Stimulated activated CD4-positive, alpha-beta T cell treated with anti-CD3 and anti-CD28 coated beads, TNF-alpha, amount 100 ng/mL, for 24 hours (primary cell): ENCODE results near the gene RLBP1.
"Not testable (repeated sequence)": the region's sequence is repeated elsewhere in the genome, so short reads cannot be mapped to it uniquely, and the experiment has no call there.

ENCODE experiments used
- DNase-seq, 3 experiments: peaks; one replicate each; pipeline ENCODE4 v3.0.0-alpha.2; 2020; ENCODE audit warnings: low read depth in 3 of 3

The RLBP1 gene

DNA sequence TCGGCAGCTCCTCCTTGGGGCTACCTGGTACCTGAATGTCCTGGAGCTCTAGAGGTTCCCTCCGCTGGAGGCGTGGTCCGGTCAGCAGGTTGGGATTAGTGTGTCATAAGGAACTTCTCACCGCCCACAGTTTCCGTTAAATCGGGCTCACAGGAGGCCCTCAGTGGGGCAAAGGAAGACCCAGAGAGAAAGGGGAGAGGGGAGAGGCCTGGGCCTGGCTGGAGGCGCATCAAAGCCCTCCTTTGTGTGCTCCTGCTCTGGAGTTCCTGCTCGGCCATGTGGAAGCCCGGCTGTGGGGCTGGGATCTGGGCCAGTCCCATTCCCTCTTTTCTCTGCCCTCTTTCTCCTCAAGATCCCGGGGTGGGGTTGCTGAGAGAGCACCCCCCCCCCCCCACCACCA is at the start of gene RLBP1:
TSS of gene RLBP1 (minus strand) at position 37 of the 400 bp plus-strand sequence. CDS start 2,604 bp downstream, outside the sequence.
- DNase-seq = no peak

DNA sequence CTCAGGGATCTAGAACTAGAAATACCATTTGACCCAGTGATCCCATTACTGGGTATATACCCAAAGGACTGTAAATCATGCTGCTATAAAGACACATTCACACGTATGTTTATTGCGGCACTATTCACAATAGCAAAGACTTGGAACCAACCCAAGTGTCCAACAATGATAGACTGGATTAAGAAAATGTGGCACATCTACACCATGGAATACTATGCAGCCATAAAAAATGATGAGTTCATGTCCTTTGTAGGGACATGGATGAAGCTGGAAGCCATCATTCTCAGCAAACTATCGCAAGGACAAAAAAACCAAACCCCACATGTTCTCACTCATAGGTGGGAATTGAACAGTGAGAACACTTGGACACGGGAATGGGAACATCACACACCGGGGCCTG is 28.8 kb upstream of the RLBP1 start:
- not testable (repeated sequence) for DNase-seq

DNA sequence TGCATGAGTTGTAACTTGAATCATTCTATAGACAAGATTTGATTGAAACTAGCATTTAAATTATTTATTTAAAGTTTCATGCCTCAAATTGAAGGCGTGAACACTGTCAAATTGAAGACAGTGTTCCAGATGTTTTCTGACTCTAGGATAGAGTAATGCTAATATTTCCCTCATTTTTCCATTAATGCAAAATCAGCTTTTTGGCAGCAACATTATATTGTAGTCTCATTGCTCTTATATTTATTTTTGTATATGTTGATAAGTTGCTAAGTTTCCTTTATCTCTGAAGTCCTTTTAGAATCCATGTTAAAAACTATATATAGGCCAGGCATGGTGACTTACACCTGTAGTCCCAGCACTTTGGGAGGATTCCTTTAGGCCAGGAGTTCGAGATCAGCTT is 27.2 kb upstream of the RLBP1 start:
- DNase-seq = no peak

DNA sequence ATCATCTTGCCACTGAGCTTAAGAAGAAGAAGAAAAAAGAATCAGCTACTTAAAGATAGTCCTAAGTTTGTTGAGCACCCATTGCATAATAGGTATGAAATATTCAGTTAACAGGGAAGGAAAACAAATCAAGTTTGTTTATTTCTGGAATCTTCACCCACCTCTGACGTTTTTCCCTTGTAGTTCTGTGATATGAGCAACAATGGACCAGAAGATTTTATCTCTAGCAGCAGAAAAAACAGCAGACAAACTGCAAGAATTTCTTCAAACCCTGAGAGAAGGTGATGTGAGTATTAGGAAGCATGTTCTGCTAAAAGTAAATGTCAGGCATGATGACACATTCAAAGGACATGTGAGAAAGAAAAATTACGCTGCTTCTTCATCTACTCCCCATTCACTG is 26.1 kb upstream of the RLBP1 start:
- DNase-seq = no peak

DNA sequence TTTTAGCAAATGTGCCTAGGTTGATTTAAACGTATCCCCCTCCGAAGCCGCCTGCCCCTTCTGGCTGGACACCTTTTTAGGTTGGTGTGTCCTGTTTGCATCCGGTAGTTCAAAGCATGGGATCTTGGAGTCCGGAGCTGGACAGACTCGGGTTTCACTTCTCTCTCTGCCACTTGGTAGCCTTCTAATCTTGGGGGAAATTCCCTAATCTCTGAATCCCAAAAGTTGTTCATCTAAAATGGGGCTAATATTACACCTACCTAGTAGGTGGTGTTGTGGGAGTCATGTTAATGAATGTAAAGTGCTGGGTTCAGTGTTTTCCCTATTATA is 23.2 kb upstream of the RLBP1 start:
- no peak for DNase-seq

DNA sequence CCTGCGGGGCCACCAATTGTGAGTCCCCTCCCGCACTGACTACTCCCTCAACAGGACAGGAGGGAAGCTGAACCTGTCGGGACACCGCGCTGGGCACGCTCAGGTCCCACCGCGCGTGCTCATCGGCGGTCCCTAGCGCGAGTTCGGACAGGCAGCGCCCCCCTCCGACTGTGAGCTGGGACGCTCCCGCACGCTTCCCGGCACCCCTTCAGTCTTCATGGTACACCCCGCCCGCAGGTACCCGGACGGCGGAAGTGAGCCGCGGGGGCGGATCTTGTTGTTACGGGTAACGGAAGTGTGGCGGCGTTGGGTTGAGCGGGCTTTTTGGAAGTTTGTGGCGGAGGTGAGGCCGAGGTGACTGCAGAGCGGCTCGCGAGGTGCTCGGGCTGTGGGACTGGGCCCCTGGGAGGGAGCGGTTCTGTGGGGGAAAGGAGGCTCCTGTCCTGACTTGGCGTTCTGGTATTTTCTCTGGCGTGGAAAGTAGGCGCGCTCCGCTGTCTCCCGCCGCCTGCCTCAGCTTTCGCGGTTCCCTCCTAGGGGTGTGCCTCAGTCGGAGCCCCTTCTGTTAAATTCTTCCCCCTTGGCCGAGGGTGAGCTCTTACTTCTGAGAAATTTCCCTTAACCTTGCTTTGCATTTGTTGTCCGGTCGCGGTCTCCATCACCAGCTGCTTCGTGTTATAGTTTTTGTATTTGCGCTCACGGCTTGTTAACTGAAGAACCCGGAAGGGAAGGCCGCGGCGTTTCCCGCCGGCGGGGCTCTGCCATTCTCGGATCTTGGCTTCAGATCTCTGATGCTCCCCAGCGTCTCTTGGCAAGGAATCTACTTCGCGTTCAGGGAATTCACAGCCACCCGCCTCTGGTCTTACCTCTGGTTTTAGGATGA is 22.6 kb upstream of the RLBP1 start, which contains the start of gene FANCI:
TSS of gene FANCI (plus strand) at position 289 of the 883 bp plus-strand sequence. CDS start 3,669 bp downstream, outside the sequence.
- peak; percentile 97 to 98 (median 97) for DNase-seq

DNA sequence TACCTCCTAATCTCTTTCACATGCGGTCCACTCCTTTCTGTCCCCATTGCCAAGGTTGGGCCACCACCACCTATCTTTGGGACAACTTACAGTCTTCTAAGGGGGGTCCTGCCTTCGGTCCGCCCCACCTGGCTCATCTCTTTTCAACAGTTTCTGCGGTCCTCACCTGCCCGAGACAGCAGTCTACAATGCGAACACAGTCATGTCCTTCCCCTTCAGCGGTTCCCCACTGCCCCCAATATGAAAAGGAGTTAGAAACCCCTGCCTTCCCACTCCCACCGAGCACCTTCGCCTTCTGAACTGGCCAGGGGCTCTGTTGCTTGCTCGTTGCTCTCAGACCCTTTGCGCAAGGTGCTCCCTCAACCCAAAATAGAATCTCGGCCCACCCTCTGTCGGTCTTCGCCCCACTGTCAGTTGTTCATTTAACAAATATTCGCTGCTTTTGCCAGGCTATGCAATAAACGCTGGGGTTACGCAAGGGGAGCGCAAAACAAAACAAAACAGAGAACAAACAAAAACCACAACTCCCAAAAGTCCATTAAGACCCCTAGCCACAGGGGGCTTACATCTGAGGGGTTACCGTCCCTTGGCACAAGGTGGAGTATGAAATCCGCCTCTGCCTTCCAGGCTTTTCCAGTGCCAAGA is 21.8 kb upstream of the RLBP1 start:
- DNase-seq = no peak

DNA sequence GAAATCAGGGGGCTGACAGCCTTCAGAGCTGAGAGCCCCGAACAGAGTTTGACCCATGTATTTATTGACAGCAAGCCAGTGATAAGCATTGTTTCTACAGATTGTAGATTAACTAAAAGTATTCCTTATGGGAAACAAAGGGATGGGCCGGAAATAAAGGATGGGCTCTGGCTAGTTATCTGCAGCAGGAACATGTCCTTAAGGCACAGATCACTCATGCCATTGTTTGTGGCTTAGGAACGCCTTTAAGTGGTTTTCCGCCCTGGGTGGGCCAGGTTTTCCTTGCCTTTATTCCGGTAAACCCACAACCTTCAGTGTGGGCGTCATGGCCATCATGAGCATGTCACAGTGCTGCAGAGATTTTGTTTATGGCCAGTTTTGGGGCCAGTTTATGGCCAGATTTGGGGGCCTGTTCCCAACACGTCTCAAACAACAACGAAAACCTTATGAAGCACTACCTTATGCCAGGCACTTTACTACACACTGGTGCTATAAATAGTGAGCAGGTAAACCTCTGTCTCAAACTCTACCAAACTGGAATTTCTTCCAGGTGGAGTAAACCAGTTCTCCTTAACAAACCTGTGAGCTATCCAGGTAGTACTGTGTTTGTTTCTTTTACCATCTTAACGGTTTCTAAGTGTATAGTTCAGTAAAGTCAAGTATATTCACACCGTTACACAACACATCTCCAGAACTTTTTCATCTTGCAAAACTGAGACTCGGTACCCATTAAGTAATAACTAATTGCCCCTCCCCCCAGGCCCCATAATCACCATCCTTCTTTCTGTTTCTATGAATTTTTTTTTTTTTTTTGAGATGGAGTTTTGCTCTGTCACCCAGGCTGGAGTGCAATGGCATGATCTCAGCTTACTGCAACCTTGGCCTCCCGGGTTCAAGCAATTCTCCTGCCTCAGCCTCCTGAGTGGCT is 18.8 kb upstream of the RLBP1 start:
- DNase-seq = not testable (repeated sequence)

DNA sequence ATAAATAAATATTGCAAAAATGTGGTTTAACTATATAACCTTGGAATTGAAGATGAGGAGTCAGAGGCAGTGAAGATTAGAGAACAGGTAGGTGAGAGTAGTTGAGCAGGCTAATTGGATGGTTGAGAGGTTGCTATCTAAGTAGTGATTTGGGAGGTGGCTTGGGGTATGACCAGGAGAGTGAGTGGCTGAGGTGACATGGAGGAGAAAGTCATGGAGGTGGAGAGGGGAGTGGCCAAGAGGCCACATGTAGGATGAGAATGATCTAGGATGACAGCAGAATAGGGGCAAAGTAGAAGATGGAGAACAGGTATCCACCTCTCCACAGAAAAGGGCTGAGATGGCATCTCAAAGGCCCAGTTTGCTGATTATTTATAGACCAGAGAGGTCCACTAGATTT is 10.5 kb upstream of the RLBP1 start:
- DNase-seq = no peak

DNA sequence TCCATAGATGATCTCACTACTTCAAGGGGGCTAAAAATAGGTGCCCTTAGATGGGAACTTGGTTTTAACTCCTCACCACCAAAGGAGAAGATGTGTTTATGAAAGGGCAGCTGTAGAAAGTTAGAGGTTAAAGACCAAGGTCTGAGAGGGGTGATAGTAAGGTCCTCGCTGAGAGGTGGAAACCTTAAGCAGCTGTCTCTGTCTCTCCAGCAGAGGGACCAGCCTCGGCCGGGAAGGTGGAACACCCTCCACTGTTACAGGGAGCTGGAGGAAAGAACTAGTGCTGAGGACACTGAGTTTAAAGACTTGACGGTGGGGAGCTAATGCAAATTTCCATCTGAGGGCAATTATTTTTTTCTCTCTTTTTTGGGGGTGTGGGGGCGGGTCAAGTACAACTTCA is 8.9 kb upstream of the RLBP1 start:
- no peak for DNase-seq

DNA sequence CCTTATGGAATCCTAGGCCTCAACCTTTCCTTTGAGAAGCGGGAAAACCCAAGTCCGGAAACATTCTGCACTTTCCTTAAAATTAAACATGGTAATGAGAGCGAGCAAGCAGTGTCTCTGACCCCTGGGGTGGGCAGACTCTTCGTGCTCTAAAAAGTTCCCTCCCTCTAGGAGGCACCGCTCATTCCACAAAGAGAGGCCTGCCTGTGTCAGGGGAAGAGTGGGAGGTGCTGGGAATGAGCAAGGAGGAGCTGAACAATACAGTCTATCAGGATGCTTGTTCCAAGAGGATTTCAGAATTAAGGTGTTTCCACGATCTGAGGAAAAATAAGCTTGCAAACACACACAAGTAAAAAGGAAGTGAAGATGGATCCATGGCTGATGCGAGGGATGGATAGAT is 6.0 kb upstream of the RLBP1 start:
- no peak for DNase-seq

DNA sequence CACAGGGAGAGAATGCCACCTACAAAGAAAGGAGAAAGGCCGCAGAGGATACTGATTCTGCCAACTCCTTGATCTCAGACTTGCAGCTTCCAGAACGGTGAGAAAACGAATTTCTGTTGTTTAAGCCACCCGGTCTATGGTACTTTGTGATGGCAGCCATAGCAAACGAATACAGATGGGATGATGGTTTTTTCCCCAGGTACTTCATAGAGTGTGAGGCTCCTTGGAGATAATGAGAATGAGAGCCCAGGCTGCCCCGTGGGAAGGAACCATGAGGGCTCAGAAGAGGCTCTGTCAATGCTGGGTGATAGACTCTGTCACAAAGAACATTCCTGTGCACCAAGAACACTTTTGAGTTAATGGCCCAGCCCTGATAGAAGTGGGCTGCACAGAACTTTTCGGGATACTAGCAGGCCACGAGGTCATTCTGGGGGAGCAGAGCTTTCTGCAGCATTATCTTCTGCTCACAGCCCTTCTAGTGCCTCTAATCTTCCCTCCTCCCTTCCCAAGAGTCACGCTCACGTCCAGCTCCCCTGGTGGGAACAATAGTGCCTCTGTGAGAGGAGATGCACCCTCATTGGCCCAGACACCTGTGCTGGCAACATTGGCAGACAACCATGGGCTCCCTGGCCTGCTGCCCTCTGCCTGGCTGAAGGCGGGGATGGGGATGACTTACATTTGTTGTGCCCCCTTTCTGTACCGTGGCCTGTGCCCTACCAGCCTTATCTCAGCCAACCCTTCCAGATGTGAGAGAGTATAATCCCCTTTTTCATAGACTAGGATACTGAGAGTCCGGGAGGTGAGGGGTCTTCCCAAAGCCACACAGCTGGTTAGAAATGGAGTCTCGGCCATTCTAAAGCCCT is 5.2 kb upstream of the RLBP1 start:
- DNase-seq = no peak

DNA sequence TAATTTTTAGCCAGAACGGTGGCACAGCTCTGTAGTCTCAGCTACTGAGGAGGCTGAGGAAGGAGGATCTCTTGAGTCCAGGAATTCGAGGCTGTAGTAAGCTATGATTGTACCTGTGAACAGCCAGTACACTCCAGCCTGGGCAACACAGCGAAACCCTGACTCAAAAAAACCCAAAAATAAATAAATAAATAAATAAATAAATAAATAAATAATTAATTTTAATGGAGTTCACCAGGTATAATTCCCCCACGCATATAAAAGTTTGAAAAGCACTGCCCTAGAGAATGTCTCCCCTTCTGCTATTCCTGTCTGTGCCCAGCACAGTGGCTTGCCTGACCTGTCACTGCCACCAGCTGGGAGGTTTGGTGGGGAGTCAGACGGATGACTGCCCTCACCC is 4.2 kb upstream of the RLBP1 start:
- DNase-seq = no peak

DNA sequence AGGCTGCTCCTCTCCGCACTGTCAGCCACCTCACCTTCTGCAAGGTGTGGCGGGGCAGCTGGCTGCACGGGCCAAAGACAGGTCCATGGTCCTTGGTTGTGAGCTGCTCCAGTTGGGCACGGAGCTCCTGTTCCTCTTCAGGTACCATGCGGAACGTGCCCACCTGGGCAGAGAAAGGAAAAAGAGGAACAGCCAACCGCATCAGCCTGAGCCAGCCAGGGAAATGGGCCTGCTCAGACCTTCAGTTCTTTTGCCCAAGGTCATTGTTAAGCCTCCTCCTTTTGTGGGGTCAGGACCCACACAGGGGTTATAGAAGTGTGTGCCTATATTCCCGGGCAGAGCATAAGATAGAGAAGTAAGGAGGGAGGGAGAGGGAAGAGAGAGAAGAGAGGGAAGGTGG is 2.8 kb downstream of the RLBP1 start:
- no peak for DNase-seq

DNA sequence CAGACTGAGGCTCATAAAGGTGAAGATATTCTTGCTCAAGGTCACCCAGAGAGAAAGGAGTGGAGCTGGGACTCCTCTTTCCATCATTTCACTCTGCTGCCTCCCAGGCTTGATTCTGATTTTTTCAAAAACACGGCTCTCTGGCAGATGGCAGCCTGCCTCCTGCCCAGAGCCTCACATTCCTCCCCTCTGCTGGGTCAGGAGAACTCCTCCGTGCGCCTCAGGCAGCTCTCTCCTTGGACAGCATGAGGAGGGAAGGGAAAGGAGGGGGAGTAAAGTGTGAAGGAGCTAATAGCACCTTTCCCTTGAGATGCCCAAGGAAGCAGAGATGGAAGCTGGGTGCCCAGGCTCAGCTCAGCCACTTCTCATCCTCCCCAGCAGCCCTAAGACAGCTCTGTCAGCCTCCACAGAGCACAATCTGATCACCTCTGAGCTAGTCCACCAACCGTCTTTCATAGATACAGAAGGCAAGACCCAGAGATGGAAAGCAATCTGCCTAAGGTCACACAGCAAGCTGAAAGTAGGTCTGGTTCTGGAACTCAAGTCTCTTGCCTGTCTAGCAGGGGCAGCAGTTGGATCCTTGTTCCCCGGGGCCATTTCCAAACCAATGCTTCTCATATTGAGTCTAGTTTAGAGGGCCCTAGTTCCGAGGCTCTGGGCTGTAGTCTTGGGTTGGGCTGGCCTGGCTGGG is 3.5 kb downstream of the RLBP1 start:
- DNase-seq = no peak

DNA sequence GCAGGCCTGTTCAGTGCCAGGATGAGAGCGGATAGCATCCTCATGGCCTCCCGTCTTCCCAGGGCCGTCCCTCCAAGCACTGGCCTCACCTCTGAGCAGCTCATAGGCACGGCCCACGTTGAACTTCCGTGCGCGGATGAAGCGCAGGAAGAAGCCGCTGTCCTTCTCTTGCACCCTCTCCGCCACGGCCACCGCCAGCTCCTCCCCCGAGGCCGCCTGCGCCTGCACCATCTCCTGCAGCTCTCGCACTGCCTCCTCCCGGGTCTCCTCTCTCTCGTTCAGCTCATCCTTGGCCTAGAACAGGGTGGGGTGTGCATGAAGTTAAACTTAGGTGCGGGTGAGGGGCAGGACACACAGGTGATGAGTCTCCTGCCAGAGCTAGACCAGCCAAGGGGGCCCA is 4.3 kb downstream of the RLBP1 start:
- no peak for DNase-seq

DNA sequence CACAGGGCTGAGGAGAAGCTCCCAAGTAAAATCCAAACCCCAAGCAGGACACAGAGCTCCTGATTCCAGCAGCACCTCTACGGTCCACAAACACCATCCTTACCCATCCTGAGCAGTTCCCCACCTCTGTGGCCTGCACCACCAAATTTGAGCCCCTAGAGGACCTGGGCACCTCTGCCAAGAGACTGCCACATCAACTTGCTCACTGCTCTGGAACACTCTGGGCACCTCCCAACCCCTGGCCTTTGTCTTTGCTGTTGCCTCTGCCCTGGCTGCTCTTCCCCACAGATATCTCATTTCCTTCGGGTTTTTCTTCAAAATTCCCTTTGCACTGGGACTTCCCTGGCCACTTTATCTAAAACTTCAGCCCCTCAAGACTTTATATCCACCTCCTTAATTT is 5.8 kb downstream of the RLBP1 start:
- DNase-seq = no peak

DNA sequence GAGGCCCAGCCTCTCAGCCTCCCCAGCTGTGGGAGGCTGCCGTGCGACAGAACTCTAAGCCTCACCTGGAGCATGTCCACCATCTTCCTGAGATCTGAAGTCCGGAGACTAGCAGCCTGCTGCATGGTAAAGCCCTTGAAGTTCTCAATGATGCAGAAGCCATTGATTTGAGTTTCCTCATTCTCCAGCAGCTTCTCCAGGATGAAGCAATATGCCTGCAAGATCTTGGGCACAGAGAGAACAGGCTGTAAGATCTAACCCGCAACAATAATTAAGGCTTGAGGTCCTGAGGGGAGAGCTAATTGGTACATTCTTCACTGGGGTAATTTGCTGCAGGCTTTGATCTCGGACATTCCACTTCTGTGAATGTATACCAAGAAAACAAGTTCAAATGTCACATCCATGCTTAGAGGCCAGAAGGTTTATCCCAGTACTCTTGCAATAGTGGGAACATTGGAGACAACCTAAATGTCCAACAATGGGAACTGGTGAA is 9.7 kb downstream of the RLBP1 start:
- no peak for DNase-seq

DNA sequence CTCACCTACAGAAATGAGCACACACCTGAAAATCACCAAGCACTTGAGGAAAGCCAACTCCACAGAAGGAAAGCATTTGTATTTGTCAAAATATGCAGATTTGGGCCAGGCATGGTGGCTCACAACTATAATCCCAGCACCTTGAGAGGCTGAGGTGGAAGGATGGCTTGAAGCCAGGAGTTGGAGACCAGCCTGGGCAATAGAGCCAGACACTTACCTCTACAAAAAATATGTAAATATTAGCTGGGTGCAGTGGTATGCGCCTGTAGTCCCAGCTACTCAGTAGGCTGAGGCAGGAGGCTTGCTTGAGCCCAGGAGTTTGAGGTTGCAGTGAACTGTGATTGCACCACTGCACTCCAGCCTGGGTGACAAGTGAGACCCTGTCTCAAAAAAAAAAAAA is 12.3 kb downstream of the RLBP1 start:
- no peak for DNase-seq

DNA sequence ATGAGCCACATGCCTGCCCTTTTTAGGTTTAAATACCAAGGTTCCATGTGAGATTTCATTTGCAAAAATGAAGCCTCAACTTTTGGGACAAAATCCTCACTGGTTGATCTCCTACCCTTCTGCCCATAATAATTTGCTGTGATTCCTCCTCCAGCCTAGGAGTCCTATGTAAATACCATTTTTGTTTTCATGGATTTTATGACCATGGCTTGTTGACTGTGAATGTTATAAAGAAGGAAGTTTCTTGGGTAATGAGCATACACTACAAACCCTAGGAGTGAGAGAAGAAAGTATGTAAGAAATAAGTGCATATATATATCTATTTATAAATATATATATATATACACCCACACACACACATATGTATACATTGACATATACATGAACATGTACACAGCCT is 13.1 kb downstream of the RLBP1 start:
- no peak for DNase-seq
